HepG2 (cell line): Measurements from ENCODE around the gene G6PD. TPM values are rescaled to one million over a fixed set of nuclear protein-coding genes. Genes with fewer than 3 reads are reported as not detected.

Source experiments
- AGO2 ChIP-seq: fragments of 200-400 bp; formaldehyde crosslinking; optimal IDR thresholded peaks from 2 replicates; pipeline ENCODE3; 2017; ENCODE audit warnings: mild to moderate bottlenecking, low read depth, low read length, moderate library complexity
- ATF7 ChIP-seq, 2 experiments: fragments of 450-650 bp in 1 of 2; sonication (generic) in 1 of 2; formaldehyde crosslinking in 1 of 2; IDR thresholded peaks; 2 replicates each; pipeline versions ENCODE4 v1.4.0 to v1.6.1; 2016 to 2020; ENCODE audit warnings: antibody characterized with exemption in 1 of 2, mild to moderate bottlenecking in 1 of 2, missing genetic modification reagents in 1 of 2
- BORCS8-MEF2B ChIP-seq: sonication (generic); formaldehyde crosslinking; IDR thresholded peaks from 2 replicates; pipeline ENCODE4 v1.8.0; 2022; ENCODE audit warnings: mild to moderate bottlenecking, missing genetic modification reagents
- EHMT2 ChIP-seq: fragments of 200-600 bp; sonication (generic); IDR thresholded peaks from 2 replicates; pipeline ENCODE4 v1.7.0; 2017; ENCODE audit warnings: antibody characterized with exemption, low read depth, low read length, borderline replicate concordance
- FOXP1 ChIP-seq, 2 experiments: fragments of 450-650 bp in 1 of 2; IDR thresholded peaks; 2 replicates each; pipeline ENCODE4 v1.6.1; 2017 to 2018; ENCODE audit warnings: antibody characterized with exemption in 1 of 2
- HDAC2 ChIP-seq: sonication (generic); formaldehyde crosslinking; IDR thresholded peaks from 2 replicates; pipeline ENCODE4 v1.4.0; 2020; ENCODE audit warnings: missing genetic modification reagents
- MEF2D ChIP-seq: sonication (generic); formaldehyde crosslinking; IDR thresholded peaks from 2 replicates; pipeline ENCODE4 v1.5.1; 2020; ENCODE audit warnings: mild to moderate bottlenecking, missing genetic modification reagents
- MIXL1 ChIP-seq: IDR thresholded peaks from 2 replicates; pipeline ENCODE4 v1.6.1; 2016
- NCOA1 ChIP-seq: sonication (generic); formaldehyde crosslinking; IDR thresholded peaks from 2 replicates; pipeline ENCODE4 v1.9.0; 2021; ENCODE audit warnings: missing genetic modification reagents
- PHF20 ChIP-seq: sonication (generic); formaldehyde crosslinking; IDR thresholded peaks from 2 replicates; pipeline ENCODE4 v1.5.0; 2020; ENCODE audit warnings: mild to moderate bottlenecking, missing genetic modification reagents
- RAD51 ChIP-seq: fragments of 450-650 bp; IDR thresholded peaks from 2 replicates; pipeline ENCODE4 v1.6.1; 2016; ENCODE audit warnings: borderline replicate concordance
- REL ChIP-seq: sonication (generic); formaldehyde crosslinking; conservative IDR thresholded peaks from 2 replicates; pipeline ENCODE4 v1.8.0; 2022; ENCODE audit warnings: mild to moderate bottlenecking, missing genetic modification reagents, moderate library complexity
- RERE ChIP-seq: IDR thresholded peaks from 2 replicates; pipeline ENCODE4 v1.6.1; 2016; ENCODE audit warnings: low read depth, missing genetic modification reagents, missing compliant biosample characterization
- SIX1 ChIP-seq: sonication (generic); formaldehyde crosslinking; IDR thresholded peaks from 2 replicates; pipeline ENCODE4 v1.4.0; 2020; ENCODE audit warnings: missing genetic modification reagents, borderline replicate concordance
- TARDBP ChIP-seq: sonication (generic); formaldehyde crosslinking; IDR thresholded peaks from 2 replicates; pipeline ENCODE4 v1.8.0; 2022; ENCODE audit warnings: mild to moderate bottlenecking, missing genetic modification reagents
- XBP1 ChIP-seq: sonication (generic); formaldehyde crosslinking; IDR thresholded peaks from 2 replicates; pipeline ENCODE4 v1.5.0; 2020; ENCODE audit warnings: missing genetic modification reagents
- ZNF136 ChIP-seq: sonication (generic); formaldehyde crosslinking; IDR thresholded peaks from 2 replicates; pipeline ENCODE4 v1.8.1; 2022; ENCODE audit warnings: low read depth, mild to moderate bottlenecking, moderate library complexity, missing genetic modification reagents
- ZNF17 ChIP-seq: sonication (generic); formaldehyde crosslinking; IDR thresholded peaks from 2 replicates; pipeline ENCODE4 v1.5.0; 2020; ENCODE audit warnings: mild to moderate bottlenecking, missing genetic modification reagents
- ZNF234 ChIP-seq: sonication (generic); formaldehyde crosslinking; conservative IDR thresholded peaks from 2 replicates; pipeline ENCODE4 v1.5.1; 2020; ENCODE audit warnings: mild to moderate bottlenecking, missing genetic modification reagents
- ZNF776 ChIP-seq: sonication (generic); formaldehyde crosslinking; IDR thresholded peaks from 2 replicates; pipeline ENCODE4 v1.4.0; 2020; ENCODE audit warnings: mild to moderate bottlenecking, missing genetic modification reagents
- polyA plus RNA-seq, 8 experiments: library from polyadenylated mRNA; depleted of rRNA in 3 of 8; stranded (reverse) in 7 of 8; unstranded in 1 of 8; fragments of >200 nt; fragmentation: Illumina TruSeq in 4 of 8; extraction: Trizol in 4 of 8; gene quantifications; 2 replicates each; pipeline versions ENCODE4 v1.2.1 to v1.2.3, GENCODE V29; 2011 to 2016; ENCODE audit warnings: low read depth in 4 of 8, missing spikeins in 1 of 8, mixed read lengths in 1 of 8; ENCODE audit not compliant: insufficient read depth in 1 of 8
- total RNA-seq, 5 experiments: library from RNA; depleted of rRNA; stranded (reverse); fragments of >200 nt; fragmentation: Illumina TruSeq; extraction: Trizol; gene quantifications; 2 replicates each; pipeline ENCODE4 v1.2.3, GENCODE V29; 2016; ENCODE audit warnings: low read depth in 1 of 5
- TF ChIP-seq, protein P1 (sequence below): sonication (generic); formaldehyde crosslinking; IDR thresholded peaks from 2 replicates; pipeline ENCODE4 v1.4.0; 2020; ENCODE audit warnings: missing genetic modification reagents
- TF ChIP-seq, protein P2 (sequence below): sonication (generic); formaldehyde crosslinking; IDR thresholded peaks from 2 replicates; pipeline ENCODE4 v1.8.1; 2023; ENCODE audit warnings: missing genetic modification reagents, mild to moderate bottlenecking, borderline replicate concordance

G6PD gene
- total and polyA plus RNA-seq, 2 of the 13 experiments (the other 11 are each of a cell fraction or from before 2014, with no cell fraction given): 18.8 to 28.8 TPM

DNA sequence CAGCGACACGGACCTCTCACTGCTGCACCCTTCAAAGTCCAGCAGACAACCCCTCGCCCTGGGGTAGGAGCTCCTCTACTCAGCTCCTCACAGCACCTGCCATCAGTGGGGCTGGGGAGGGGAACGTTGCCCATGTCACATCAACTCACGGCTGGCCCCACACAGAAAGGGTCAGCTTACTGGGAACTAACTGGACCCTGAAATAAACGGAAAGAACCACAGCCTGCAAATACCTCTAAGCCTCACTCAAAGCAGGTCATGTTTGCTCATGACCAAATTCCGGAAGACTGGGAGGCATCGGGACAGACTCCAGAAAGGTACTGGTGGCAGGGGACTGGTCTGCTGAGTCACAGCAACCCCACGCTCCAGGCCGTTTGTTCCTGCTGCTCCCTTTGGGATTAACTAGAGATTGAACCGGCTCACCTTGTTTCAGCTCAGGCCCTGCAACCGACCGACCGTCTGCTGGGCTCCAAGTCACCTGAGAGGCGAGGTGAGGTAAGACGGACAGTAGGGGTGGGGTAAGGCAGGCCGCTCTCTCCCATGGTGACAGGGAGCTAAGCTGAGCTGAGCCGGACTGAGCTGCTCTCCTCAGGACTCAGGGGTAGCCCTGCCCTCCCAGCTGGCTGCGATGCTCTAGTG, 5.6 kb downstream of the G6PD start (continued):
- TF ChIP-seq ZNF234 (CRISPR knock-in tag) (no peak), BORCS8-MEF2B (CRISPR knock-in tag) (no peak), MEF2D (no peak), XBP1 (CRISPR knock-in tag) (no peak), MIXL1 (no peak), ZNF136 (CRISPR knock-in tag) (no peak), TARDBP (0 out of 2 replicates have a peak, but pooled peaks have one; percentile 52), PHF20 (CRISPR knock-in tag) (no peak), AGO2 (peak; percentile 66), HDAC2 (no peak; the same call in 1 of the 2 replicates), ATF7 (IDR thresholded peaks at IDR 0.05) (no peak), ATF7 (CRISPR knock-in tag; IDR thresholded peaks at IDR 0.05) (0 out of 2 replicates have a peak, but pooled peaks have one; percentile 53), NCOA1 (no peak), RAD51 (no peak), EHMT2 (no peak), FOXP1 (IDR thresholded peaks at IDR 0.05) (no peak), FOXP1 (CRISPR knock-in tag; IDR thresholded peaks at IDR 0.05) (no peak), REL (CRISPR knock-in tag) (no peak), ZNF17 (no peak), ZNF776 (CRISPR knock-in tag) (no peak), SIX1 (no peak), RERE (CRISPR knock-in tag) (no peak)
- TF ChIP-seq, protein P1, sequence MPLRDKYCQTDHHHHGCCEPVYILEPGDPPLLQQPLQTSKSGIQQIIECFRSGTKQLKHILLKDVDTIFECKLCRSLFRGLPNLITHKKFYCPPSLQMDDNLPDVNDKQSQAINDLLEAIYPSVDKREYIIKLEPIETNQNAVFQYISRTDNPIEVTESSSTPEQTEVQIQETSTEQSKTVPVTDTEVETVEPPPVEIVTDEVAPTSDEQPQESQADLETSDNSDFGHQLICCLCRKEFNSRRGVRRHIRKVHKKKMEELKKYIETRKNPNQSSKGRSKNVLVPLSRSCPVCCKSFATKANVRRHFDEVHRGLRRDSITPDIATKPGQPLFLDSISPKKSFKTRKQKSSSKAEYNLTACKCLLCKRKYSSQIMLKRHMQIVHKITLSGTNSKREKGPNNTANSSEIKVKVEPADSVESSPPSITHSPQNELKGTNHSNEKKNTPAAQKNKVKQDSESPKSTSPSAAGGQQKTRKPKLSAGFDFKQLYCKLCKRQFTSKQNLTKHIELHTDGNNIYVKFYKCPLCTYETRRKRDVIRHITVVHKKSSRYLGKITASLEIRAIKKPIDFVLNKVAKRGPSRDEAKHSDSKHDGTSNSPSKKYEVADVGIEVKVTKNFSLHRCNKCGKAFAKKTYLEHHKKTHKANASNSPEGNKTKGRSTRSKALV (CRISPR knock-in tag): no peak
- TF ChIP-seq, protein P2, sequence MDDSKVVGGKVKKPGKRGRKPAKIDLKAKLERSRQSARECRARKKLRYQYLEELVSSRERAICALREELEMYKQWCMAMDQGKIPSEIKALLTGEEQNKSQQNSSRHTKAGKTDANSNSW: no peak
